ENCODE results near the gene HUWE1. TPM values are rescaled to one million over a fixed set of nuclear protein-coding genes. Genes with fewer than 3 reads are reported as not detected.

HUWE1 gene
- total and polyA plus RNA-seq, 10 donors, result 19.1 to 204 (median 136) TPM

DNA sequence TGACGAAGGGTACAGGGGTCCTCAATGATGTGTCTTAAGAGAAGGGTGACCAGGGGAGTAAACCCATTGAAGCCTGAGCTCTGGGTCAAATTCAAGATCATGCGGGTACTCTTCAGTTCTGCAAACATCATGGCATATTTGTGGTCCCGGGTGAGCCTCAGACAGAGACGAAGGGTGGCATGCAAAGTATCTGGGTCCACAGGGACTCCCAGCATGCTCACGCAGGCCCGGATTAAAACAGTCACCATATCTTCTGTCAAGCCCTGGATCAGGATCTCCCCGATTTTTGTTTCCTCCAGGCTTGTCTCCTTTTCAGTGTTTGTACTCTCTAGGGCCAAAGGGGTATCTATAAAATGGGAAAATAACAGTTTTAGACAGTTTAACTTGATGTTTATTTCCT is 102.9 kb downstream of the HUWE1 start:
- Histone ChIP-seq H3K9me3 (no peaks in the 10 kb centered on the region), H3K27me3 (replicated peaks in 1 of 7) (no peaks in the 10 kb centered on the region), H3K4me3 (no peak overlapping the region), H3K27ac (no peak overlapping the region), H3K4me1 (no peaks in the 10 kb centered on the region), H3K36me3 (peaks cover 0 to 88% (median 61%) of the 10 kb centered on the region in 6 donors)
- DNase-seq, result no peak
- WGBS, 5 donors, result 84 to 96% (median 88%) methylated on average over 7 of the region's 7 CpGs
- intact Hi-C loops (cut with DNase I; ENCODE audit: low total_unique reads), result no loop called here
- TF ChIP-seq POLR2AphosphoS5 (IDR thresholded peaks at IDR 0.05), result no peak
- TF ChIP-seq, protein P1, sequence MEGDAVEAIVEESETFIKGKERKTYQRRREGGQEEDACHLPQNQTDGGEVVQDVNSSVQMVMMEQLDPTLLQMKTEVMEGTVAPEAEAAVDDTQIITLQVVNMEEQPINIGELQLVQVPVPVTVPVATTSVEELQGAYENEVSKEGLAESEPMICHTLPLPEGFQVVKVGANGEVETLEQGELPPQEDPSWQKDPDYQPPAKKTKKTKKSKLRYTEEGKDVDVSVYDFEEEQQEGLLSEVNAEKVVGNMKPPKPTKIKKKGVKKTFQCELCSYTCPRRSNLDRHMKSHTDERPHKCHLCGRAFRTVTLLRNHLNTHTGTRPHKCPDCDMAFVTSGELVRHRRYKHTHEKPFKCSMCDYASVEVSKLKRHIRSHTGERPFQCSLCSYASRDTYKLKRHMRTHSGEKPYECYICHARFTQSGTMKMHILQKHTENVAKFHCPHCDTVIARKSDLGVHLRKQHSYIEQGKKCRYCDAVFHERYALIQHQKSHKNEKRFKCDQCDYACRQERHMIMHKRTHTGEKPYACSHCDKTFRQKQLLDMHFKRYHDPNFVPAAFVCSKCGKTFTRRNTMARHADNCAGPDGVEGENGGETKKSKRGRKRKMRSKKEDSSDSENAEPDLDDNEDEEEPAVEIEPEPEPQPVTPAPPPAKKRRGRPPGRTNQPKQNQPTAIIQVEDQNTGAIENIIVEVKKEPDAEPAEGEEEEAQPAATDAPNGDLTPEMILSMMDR (IDR thresholded peaks at IDR 0.05 in 8 of 11, conservative IDR thresholded peaks at IDR 0.05 in 3 of 11), result no peak
- no peak for TF ChIP-seq POLR2A (IDR thresholded peaks at IDR 0.05)

DNA sequence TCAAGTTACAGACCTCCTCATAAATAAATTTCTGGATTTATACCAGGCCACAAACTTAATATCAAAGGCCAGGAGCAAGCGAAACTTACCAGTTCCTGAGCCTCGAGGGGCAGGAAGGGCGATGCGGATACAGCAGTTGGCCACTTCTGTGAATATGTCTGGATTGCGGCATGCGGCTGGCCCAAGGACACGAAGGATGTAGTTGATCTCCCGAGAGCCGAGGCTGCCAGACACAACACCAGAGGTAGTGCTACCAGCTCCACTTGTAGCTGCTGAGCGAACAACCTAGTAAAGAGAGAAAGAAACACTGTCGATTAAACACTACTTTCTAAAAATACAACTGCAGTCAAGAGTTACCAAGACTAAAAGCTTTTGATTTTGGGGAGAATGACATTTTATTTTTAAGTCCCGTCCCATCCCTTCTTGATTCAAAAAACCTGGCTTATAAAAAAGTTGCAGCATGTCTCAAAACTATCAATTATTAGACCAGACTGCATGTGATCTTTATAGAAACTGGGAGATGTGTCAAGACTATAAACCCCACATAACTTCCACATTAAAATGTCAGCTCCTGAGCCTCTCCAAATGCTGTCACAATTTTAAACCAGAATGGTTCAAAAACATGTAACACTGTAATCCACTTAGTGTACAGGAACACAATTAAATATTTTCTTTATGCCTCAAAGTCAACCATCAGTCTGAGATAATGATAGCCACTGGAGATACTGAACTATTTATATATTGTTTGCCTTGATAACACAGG is 105.6 kb downstream of the HUWE1 start:
- no peak for DNase-seq
- H3K27me3 ChIP-seq (replicated peaks in 1 of 7), result no peaks in the 10 kb centered on the region
- no peak overlapping the region for H3K27ac ChIP-seq
- 87 to 98% (median 92%) methylated on average over 12 of the region's 12 CpGs for WGBS, 5 donors
- H3K9me3 ChIP-seq, result no peaks in the 10 kb centered on the region
- TF ChIP-seq, protein P1 (IDR thresholded peaks at IDR 0.05 in 8 of 11, conservative IDR thresholded peaks at IDR 0.05 in 3 of 11), result no peak
- TF ChIP-seq POLR2A (IDR thresholded peaks at IDR 0.05), result no peak
- no peak for TF ChIP-seq POLR2AphosphoS5 (IDR thresholded peaks at IDR 0.05)
- H3K36me3 ChIP-seq, result peaks cover 0 to 74% (median 46%) of the 10 kb centered on the region in 6 donors
- intact Hi-C loops (cut with DNase I; ENCODE audit: low total_unique reads), result no loop called here
- no peaks in the 10 kb centered on the region for H3K4me1 ChIP-seq
- H3K4me3 ChIP-seq, result no peak overlapping the region

DNA sequence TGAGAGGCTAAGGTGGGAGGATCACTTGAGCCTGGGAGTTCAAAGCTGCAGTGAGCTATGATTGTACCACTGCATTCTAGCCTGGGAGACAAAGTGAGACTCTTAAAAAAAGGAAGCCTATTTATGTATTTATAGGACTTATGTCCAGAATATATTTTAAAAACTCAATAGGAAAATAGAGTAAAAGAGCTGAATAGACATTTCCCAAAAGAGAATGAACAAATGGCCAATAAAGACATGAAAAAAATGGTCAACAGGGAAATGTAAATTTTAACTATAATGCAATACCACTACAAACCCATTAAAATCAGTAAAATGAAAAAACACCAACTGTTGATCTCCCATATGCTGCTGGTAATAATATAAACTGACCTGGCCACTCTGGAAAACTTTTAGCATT is 115.0 kb downstream of the HUWE1 start:
- Histone ChIP-seq H3K36me3 (peaks cover 0 to 100% (median 66%) of the 10 kb centered on the region in 6 donors), H3K27me3 (replicated peaks in 1 of 7) (no peaks in the 10 kb centered on the region), H3K9me3 (no peaks in the 10 kb centered on the region), H3K4me3 (no peak overlapping the region), H3K27ac (no peak overlapping the region), H3K4me1 (no peaks in the 10 kb centered on the region)
- intact Hi-C loops (cut with DNase I; ENCODE audit: low total_unique reads), result no loop called here
- TF ChIP-seq POLR2A (IDR thresholded peaks at IDR 0.05), result no peak
- no peak for TF ChIP-seq POLR2AphosphoS5 (IDR thresholded peaks at IDR 0.05)
- TF ChIP-seq, protein P1 (IDR thresholded peaks at IDR 0.05 in 8 of 11, conservative IDR thresholded peaks at IDR 0.05 in 3 of 11), result no peak
- no peak for DNase-seq

DNA sequence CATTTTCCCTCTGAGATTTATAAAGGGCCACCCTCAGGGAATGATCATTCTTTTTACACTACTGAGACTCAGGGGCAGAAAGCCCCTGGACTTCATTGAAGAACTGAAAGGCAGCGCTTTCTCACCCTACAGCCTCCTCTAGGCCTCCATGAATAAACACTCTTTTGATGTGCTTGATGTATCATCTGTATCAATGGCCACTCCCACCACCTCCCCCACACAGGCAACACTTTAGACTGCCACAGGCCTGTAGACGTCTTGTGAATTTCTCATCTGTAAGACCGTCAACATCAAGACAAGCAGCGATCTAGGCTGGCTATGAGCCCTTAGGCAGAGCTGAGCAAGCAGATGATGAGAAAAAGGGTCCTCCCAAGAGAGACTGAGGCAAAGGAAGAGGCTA is 123.2 kb downstream of the HUWE1 start:
- peaks cover 0 to 100% (median 86%) of the 10 kb centered on the region in 6 donors for H3K36me3 ChIP-seq
- H3K9me3 ChIP-seq, result no peaks in the 10 kb centered on the region
- no peak overlapping the region for H3K4me3 ChIP-seq
- peaks cover 0 to 4% (median 0%) of the 10 kb centered on the region in 7 donors for H3K27me3 ChIP-seq (replicated peaks in 1 of 7)
- DNase-seq, result no peak
- H3K27ac ChIP-seq, result no peak overlapping the region
- intact Hi-C loops (cut with DNase I; ENCODE audit: low total_unique reads), result no loop called here
- no peaks in the 10 kb centered on the region for H3K4me1 ChIP-seq
- no peak for TF ChIP-seq POLR2AphosphoS5 (IDR thresholded peaks at IDR 0.05)
- TF ChIP-seq, protein P1 (IDR thresholded peaks at IDR 0.05 in 8 of 11, conservative IDR thresholded peaks at IDR 0.05 in 3 of 11), result no peak
- WGBS, 5 donors, result 80 to 90% (median 86%) methylated on average over 3 to 4 of the region's 4 CpGs
